RPMI8226 (cell line): Measurements from ENCODE around the gene TRIP12.
"Not testable (repeated sequence)": the region's sequence is repeated elsewhere in the genome, so short reads cannot be mapped to it uniquely, and the experiment has no call there.

Experiments
- DNase-seq: peaks from one replicate; pipeline ENCODE4 v3.0.0-alpha.2; 2015

TRIP12 gene

GRCh38 chr2:229752970-229753729 lies 168.7 kb downstream of the TRIP12 start:
- DNase-seq, result no peak

DNA sequence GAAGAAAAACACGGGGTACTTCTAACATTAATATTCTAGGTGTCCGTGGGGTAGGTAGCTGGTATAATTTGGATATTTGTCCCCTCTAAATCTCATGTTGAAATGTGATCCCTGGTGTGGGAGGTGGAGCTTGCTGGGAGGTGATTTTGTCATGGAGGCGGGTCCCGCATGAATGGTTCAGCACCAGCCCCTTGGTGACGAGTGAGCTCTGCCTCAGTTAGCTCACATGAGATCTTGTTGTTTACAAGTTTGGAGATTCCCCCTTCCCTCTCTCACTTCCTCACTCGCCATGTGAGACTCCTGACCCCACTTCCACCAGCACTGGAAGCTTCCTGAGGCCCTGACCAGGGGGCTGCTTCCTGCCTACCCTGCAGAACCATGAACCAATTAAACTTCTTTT lies 172.0 kb downstream of the TRIP12 start:
- DNase-seq, result no peak

GRCh38 chr2:229748950-229749349 lies 172.9 kb downstream of the TRIP12 start:
- DNase-seq, result no peak

DNA sequence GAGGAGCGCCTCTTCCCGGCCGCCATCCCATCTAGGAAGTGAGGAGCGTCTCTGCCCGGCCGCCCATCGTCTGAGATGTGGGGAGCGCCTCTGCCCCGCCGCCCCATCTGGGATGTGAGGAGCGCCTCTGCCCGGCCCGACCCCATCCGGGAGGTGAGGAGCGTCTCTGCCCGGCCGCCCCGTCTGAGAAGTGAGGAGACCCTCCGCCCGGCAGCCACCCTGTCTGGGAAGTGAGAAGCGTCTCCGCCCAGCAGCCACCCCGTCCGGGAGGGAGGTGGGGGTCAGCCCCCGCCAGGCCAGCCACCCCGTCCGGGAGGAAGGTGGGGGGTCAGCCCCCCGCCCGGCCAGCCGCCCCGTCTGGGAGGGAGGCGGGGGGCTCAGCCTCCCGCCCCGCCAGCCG lies 179.1 kb downstream of the TRIP12 start:
- DNase-seq, result not testable (repeated sequence)

GRCh38 chr2:229740279-229740678 lies 181.5 kb downstream of the TRIP12 start:
- DNase-seq, result no peak

- no peak for DNase-seq
Measured at GRCh38 chr2:229738024-229738625, 183.7 kb downstream of the TRIP12 start.

DNA sequence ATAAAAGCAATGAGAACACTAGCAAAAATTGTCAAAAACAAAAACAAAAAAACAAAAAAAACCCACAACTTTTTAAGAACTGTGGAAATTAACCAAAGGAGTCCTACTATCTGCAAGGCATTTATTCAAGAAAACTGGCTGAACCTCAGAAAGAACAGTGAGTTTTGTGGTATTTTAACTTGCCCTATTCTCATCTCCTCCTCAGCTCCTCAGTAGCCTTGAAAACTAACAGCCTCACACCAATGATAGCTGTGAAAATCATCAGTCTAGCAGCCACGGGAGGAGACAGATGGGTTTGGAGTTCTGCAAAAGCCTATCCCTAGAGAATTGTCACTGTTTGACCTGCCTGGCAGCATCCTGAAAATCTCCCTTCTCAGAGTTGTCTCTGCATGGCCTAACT lies 187.4 kb downstream of the TRIP12 start:
- no peak for DNase-seq

DNA sequence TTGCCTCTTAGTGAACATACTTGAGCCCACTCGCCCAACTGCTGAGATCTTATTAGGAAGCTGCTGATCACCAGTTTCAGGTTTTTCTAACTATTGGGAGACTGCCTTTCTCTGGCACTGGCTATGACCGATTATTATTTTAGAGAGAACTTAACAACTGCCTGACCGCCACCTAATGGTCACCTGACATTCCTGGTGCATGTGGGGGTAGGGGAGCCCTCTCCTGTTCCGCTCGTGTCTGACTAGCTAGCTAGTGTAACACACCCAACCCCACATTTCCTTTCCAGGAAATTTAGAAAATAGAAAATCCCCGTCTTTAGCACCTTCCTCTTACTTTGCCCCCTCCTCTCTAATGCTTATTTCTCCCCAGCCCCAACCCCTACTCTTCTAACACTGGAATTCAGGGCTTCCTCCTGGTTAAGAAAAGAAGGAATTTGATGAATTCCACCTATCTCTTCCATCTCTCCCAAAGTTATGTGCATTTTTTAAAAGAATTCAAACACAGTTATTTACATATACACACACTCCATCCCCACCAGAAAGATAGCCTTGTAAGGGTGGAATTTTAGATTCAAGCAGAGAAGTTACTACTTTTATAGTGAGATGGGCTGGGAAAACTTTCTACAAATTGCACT lies 188.1 kb downstream of the TRIP12 start:
- DNase-seq, result no peak

DNA sequence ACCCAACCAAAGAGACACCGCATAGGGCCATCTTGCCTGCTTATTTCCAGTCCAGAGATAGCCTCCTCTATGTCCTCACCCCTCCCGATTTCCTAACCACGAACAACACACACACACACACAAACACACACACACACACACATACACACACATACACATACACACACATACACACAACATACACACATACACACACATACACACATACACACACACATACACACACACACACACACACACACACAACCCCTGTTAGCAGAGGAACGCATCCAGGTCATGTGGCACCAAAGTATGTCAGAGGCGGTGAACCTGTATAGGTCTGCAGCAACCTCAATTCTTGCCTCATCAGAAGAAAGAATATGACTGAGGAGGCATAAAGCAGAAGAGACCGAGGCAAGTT lies 188.9 kb downstream of the TRIP12 start:
- DNase-seq, result no peak

- peak; percentile 82 for DNase-seq
Measured at GRCh38 chr2:229731916-229732315, 189.9 kb downstream of the TRIP12 start.

DNA sequence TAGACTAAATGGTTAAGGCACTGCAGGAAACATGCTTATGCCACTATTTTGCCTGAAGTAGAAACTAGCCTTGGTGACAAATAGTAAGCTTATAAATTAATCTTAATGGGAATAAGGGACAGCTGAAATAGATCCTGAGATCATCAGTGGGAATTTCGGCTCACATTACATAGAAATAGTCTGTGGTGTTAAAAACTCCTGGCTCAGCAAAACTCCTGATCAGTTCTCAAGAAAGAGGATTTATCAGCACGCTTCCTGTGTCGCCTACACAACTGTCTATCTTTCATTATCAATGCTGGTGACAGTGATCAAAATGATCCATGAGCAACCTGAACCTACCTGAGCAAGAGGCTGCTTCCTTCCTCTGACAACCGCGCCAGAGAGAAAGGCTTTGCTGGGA lies 190.4 kb downstream of the TRIP12 start:
- no peak for DNase-seq

GRCh38 chr2:229728370-229728769 lies 193.4 kb downstream of the TRIP12 start:
- no peak for DNase-seq

GRCh38 chr2:229726643-229727042 lies 195.2 kb downstream of the TRIP12 start:
- no peak for DNase-seq

DNA sequence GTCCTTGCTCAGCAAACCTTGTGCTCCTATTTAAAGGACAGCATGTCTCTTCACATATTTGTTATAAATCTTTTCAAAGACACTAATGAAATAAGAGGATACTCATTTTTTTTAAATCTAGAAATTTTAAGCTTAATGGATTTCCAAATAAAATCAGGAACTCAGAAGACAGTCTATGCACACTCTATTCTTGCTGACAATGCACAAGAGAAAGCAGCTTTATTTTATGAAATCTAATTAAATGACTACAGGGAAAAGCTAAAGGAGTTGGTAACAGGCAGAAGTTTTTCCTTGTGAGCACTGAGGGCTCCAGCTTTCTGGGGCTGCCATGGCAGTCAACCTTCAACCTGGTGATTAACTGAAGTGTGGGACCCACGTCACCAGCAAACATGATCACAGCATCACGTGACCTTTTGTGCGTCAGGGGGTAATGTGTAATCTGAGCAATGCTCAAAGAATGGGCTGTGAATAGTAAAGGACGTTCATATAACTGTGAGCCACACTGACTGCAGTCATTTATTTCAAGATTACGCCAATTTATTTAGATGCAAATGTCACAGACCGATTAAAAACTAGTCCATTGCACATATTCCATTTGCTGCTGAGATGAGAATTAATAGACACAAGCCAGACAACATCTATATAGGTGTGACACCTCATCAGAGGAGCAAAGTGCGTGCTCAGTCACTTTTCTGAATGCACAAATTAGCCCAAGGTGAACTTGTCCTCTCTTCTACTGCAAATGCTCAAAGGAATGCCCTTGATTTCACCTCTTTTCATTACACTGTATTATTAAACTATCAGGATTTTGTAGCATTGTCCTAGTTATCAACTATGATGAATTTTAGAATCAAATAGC lies 195.9 kb downstream of the TRIP12 start:
- DNase-seq, result no peak

- not testable (repeated sequence) for DNase-seq
Measured at GRCh38 chr2:229723192-229723591, 198.6 kb downstream of the TRIP12 start.

- no peak for DNase-seq
Measured at GRCh38 chr2:229719926-229720647, 201.7 kb downstream of the TRIP12 start.

GRCh38 chr2:229718057-229718456 lies 203.8 kb downstream of the TRIP12 start:
- DNase-seq, result no peak

GRCh38 chr2:229715895-229716507 lies 205.8 kb downstream of the TRIP12 start:
- peak; percentile 52 for DNase-seq

- peak; percentile 33 for DNase-seq
Measured at GRCh38 chr2:229714736-229715541, 206.9 kb downstream of the TRIP12 start.

DNA sequence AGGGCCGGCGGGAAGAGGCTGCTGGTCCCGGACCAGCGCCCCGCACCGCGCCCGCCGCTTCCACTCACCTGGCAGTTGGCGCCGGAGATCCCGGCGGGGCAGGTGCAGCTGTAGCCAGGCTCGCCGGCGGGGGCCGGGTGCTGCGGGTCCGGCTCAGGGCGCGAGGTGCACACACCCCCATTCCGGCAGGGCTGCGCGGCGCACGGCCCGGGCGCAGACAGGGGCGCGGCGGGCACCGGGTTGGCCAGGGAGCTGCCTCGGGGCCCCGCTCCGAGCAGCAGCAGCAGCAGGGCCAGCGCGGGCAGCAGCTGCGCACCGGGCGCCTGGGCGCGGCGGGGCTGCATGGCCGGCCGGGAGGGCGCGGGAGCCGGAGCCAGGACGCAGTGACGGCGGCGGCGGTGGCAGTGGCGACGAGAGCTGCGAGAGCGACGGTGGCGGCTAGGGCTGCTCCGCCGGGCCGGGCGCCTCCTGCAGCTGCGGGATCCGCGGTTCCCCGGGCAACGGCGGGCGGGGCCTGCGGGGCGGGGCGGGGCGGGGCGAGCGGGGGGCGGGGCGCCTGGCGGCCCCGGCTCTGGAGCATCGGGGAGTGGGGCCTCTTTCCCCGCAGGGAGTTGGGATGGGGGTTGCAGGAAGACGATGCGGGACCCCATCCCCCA lies 207.6 kb downstream of the TRIP12 start, which contains the start of gene DNER:
Gene DNER (minus strand): TSS at position 476 of the 656 bp plus-strand sequence. CDS start 132 bp downstream, at position 344.
- peak; percentile 55 for DNase-seq
